HG02588 (cell line): ENCODE data around the gene APBA2.
A peak's percentile ranks its signal among the peaks of the same experiment; 100 is the strongest.
"Not testable (repeated sequence)": the region's sequence is repeated elsewhere in the genome, so short reads cannot be mapped to it uniquely, and the experiment has no call there.

Experiments used
- ATAC-seq: cut with Tn5 transposase; IDR thresholded peaks from one replicate; pipeline ENCODE4 v1.9.1; 2021; ENCODE audit warnings: mild to moderate bottlenecking, moderate library complexity; ENCODE audit not compliant: unreplicated experiment

The APBA2 gene

DNA sequence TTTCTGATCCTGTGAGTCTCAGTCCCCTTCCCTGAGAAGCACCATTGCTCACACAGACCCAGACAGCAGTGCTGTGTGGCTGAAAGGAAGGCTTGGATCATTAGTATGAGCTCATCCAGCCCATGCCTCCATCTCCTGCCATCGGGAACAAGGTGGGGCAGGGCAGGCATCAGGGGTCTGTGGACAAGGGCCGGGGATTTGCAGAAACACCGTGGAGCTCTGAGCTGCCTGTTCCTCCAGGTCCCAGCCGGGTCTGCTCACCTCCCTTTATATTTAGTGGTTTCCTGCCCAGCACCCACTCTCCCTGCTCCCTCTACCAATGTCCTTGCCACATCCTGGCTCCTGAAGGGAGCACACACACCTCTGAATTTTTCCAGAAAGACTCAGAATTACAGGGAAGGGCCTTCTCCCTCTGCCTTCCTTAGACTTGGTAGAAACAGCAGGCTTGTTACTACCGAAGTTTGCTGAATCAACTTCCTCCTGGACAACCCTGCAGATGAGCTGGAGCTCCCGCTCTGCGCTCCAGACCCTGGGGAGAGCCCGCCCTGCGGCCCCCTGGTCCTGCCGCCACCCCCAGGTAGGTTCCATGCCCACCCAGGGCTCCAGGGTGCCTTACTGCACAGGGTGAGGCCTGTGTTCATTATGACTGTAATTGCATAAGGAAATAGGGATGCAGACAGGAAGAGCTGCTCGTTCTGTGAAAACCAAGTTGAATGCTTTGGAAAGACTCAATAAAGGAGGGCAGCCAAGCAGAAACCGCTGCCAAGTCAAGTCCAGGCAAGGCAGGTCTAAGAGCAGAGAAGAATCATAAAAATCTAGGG lies 255.7 kb downstream of the APBA2 start:
- no peak for ATAC-seq

DNA sequence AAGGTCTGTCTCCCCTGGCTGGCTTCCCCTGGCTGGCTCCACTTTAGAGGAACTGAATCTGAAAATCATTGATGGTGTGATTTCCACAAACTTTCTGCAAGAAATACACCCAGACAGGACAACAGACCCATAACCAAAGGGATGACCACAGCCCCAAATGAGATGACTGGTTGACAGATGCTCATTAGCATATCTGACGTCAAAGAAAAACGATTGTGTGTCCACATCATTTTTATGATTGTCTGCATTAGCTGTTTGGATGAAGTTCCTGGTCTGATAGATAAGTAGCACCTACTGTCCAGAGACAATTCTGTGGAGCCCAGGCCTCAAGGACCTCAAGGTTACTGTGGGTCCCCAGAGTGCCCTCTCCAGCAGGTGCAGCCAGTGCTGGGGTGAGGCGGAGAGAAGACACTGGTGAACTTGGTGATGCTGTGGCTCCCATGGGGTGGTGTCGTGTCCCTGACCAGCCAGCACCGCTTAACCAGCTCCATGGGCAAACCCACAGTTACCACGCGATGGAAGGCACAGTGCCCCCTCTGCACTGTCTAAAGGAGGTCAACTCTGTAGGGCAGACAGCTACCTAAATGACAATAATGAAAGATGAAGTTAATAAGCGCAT lies 256.5 kb downstream of the APBA2 start:
- ATAC-seq: peak; percentile 43

DNA sequence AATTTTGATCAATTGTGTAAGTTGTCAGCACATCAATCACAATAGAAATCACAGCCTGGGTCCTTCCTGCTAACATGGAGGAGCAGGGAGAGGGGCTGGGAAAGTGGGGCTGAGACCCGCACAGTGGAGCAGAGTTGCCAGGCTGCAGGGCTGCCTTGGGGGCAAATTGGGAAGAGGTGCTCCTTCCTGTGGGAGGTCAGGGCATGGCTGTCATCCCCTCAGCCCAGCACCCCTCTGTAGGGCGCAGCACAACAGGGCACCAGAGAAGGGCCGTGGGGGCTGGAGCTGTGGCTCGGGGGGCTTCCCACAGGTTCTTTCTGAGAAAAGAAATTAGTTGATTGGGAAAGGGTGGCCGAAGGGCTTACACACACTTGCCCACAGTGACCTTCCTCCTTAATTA lies 257.5 kb downstream of the APBA2 start:
- ATAC-seq: no peak

DNA sequence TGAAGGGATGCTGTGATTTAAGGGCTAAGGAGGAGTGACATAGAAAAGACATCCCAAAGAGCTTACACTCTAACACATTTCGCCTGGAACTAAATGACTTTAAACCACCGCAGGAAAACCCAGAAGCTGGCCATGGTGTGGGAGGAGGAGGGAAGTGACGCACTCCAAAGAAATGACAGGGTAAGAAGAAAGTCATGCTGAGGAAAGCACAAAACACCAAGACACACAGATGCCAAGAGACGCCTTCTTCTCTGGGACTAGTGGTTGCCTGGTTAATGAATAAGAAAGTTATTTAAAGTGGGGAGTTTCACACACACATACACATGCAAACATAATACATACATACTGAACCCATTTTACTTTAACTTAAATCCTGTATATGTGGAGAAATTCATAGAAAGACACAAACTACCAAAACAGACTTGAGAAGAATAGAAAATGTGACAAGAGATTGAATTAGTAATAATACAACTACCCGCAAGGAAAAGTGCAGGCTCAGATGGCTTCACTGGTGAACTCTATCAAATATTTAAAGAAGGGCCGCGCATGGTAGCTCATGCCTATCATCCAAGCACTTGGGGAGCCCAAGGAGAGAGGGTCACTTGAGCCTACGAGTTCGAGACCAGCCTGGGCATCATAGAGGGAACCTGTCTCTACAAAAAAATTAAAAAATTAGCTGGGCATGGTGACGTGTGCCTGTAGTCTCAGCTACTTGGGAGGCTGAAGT lies 258.3 kb downstream of the APBA2 start:
- ATAC-seq: peak; percentile 47

DNA sequence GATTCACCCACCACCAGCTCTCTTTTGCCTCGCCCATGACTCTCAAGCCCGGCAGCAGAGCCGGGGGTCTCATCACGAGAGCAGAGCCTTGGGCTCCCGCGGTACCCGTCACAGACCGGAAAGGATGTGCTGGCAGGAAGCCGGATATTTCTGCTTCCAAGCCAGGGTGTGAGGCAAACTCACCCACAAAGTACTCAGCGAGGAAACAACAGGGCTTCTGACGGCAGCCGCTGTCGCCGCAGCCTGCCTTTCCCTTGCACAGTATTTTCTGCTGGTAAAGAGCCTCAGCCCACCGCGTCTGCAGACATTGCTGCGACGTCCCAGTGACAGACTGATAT lies 263.9 kb downstream of the APBA2 start:
- ATAC-seq: no peak

DNA sequence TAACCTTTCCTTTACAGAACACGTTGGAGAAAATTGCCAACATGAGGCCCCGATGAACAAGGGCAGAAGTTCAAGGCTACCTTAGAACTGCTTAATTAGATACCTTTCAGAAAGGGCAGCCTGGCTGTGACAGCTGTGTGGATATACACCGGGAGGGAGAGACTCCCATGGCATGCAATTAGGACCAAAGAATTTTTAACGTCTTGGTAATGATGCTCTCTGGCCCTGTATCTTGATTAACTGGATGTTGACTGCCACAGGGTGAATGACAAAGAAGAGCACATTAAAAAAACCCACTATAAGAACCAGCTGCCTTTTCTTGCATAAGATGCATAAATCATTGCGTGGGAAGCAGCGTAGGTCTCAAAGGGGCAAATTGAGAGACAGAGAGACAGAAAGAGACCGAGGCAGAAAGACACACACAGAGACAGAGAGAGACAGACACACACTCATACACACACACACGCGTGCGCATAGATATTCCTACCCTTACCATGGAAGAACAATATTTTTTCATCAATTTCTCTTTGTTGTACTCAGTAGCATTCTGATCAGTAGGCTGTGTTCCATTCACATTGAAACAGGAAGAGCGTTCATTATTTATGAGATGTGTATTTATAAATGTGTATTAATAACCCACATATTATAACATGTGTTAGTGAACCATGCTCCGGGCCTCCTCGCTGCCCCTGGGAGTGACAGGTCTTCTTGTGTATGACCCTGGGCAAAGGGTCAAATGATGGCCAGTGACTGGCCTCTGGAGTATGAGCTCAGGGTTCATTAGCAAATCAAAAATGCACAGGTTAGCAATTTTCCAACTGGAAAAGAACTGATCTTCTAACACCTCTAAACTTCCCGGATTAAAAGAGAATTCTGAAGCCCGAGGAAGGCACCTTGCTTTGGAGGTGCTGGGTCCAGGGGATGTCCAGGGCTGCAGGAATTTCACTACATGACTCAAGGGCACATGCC lies 265.0 kb downstream of the APBA2 start:
- no peak for ATAC-seq

DNA sequence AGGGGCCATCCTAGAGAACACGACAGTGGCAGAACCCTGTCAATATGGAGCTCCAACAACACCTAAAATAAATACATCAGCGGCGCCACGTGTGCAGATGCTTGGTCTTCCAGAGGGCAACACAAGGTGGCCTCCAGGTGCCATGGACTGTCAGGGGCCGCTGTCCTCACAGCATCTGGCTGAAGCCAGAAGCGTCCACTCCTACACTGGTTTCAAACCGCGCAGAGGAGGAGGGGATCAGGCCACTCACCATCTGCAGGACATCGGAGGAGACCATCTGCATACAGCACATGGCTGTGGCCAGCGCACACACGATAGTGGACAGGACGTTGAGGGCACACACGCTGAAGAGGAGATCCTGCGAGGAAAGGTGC lies 265.7 kb downstream of the APBA2 start:
- ATAC-seq: no peak

DNA sequence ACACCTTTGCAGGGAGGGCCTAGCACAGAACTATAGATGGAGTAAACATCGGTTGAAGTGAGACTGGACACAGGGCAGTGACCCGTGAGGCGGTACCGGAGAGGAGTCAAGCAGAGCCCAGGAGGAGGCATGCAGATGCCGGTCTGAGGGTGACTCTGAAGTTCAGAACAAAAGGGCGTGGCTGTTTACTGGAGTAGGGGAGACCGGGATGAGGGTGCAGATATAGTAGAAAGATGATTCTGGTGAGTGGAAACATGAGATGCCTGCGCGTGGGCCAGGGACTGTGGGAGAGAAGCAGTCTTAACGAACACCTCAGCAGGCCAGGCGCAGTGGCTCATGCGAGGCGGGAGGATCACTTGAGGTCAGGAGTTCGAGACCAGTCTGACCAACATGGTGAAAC lies 270.7 kb downstream of the APBA2 start:
- no peak for ATAC-seq

DNA sequence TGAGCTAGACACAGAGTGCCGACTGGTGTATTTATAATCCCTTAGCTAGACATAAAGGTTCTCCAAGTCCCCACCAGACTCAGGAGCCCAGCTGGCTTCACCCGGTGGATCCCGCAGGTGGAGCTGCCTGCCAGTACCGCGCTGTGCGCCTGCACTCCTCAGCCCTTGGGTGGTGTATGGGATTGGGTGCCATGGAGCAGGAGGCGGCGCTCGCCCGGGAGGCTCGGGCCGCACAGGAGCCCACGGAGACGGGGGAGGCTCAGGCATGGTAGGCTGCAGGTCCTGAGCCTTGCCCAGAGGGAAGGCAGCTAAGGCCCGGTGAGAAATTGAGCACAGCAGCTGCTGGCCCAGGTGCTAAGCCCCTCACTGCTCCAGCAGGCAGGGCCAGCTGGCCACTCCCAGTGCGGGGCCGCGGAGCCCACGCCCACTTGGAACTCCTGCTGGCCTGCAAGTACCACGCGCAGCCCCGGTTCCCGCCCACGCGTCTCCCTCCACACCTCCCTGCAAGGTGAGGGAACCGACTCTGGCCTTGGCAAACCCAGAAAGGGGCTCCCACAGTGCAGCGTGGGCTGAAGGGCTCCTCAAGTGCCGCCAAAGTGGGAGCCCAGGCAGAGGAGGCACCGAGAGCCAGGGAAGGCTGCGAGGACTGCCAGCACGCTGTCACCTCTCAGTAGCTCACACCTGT lies 274.1 kb downstream of the APBA2 start:
- ATAC-seq: no peak

DNA sequence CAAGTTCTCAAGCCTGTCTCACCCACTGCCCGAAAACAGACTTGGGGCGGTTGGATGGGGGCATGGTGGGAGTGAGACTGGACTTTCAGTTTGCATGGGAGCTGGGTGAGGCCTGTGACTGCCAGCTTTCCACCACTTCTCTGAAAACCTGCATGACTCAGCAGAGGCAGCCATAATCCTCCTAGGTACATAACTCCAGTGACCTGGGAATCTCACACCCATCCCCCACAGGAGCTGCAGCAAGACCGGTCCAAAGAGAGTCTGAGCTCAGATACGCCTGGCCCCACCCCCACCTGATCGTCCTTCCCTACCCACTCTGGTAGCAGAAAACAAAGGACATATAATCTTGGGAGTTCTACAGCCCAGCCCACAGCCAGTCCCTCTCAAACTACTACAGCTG lies 276.6 kb downstream of the APBA2 start:
- ATAC-seq: no peak

DNA sequence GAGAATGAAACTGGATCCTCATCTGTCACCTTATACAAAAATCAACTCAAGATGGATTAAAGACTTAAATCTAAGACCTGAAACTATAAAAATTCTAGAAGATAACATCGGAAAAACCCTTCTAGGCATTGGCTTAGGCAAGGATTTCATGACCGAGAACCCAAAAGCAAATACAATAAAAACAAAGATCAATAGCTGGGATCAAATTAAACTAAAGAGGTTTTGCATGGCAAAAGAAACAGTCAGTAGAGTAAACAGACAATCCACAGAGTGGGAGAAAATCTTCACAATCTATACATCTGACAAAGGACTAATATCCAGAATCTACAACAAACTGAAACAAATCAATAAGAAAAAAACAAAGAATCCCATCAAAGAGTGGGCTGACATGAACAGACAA lies 281.3 kb downstream of the APBA2 start:
- ATAC-seq: not testable (repeated sequence)
